PC-9 (cell line): ENCODE measurements around the gene PSMB1. TPM values are rescaled to one million over a fixed set of nuclear protein-coding genes. Genes with fewer than 3 reads are reported as not detected.

Experiments used
- BruUV-seq: library from RNA; stranded (reverse); fragments of 400-500 nt; replicated peaks from 2 replicates; lab custom pipeline; 2021; lab: Mats Ljungman, UMichigan
- CTCF ChIA-PET: fragments of 300-600 bp; sonication (Branson Sonifier 250); formaldehyde crosslinking; loops from one replicate; lab custom pipeline; 2022; ENCODE audit warnings: antibody characterized with exemption; lab: Charles Lee
- POLR2A ChIA-PET: fragments of 300-600 bp; sonication (Branson Sonifier 250); formaldehyde crosslinking; loops from one replicate; lab custom pipeline; 2022; ENCODE audit warnings: antibody characterized with exemption; ENCODE audit not compliant: unreplicated experiment; lab: Charles Lee
- DNase-seq, 2 experiments: peaks; one replicate each; pipeline versions ENCODE4 v3.0.0 to v3.0.0-alpha.2; 2015 to 2022; ENCODE audit warnings: mixed read lengths in 1 of 2
- H2AFZ ChIP-seq: fragments of 200-600 bp; sonication (generic); 2 replicates; pipeline ENCODE4 v1.8.1; 2017; ENCODE audit warnings: antibody characterized with exemption
- H3F3A ChIP-seq: fragments of 200-600 bp; sonication (generic); 2 replicates; pipeline ENCODE4 v1.8.1; 2017; ENCODE audit warnings: antibody characterized with exemption, mild to moderate bottlenecking, low read depth; ENCODE audit not compliant: insufficient read depth
- H3K27ac ChIP-seq: fragments of 200-600 bp; sonication (generic); 2 replicates; pipeline ENCODE4 v1.6.1; 2016; ENCODE audit warnings: mixed run types
- H3K27me3 ChIP-seq: fragments of 200-600 bp; sonication (generic); 2 replicates; pipeline ENCODE4 v1.6.1; 2016; ENCODE audit warnings: low read depth, mixed run types; ENCODE audit not compliant: insufficient read depth
- H3K36me3 ChIP-seq: fragments of 200-600 bp; sonication (generic); 2 replicates; pipeline ENCODE4 v1.6.1; 2016; ENCODE audit warnings: low read depth, mixed run types
- H3K4me1 ChIP-seq: fragments of 200-600 bp; sonication (generic); replicated peaks from 2 replicates; pipeline ENCODE4 v1.6.1; 2016; ENCODE audit warnings: mixed run types; ENCODE audit not compliant: insufficient read depth
- H3K4me2 ChIP-seq: fragments of 200-600 bp; sonication (generic); 2 replicates; pipeline ENCODE4 v1.6.1; 2017; ENCODE audit warnings: mixed run types
- H3K4me3 ChIP-seq: fragments of 200-600 bp; sonication (generic); 2 replicates; pipeline ENCODE4 v1.6.1; 2016; ENCODE audit warnings: mixed run types
- H3K79me2 ChIP-seq: fragments of 200-600 bp; sonication (generic); 2 replicates; pipeline ENCODE4 v1.6.1; 2017; ENCODE audit warnings: low read depth, mixed run types
- H3K9me2 ChIP-seq: fragments of 200-600 bp; sonication (generic); 2 replicates; pipeline ENCODE4 v1.8.1; 2017; ENCODE audit warnings: mild to moderate bottlenecking; ENCODE audit not compliant: insufficient read depth
- H3K9me3 ChIP-seq: fragments of 200-600 bp; sonication (generic); 2 replicates; pipeline ENCODE4 v1.8.1; 2016; ENCODE audit warnings: low read depth; ENCODE audit not compliant: insufficient read depth
- H4K20me1 ChIP-seq: fragments of 200-600 bp; sonication (generic); 2 replicates; pipeline ENCODE4 v1.8.1; 2017; ENCODE audit not compliant: insufficient read depth
- CTCF ChIP-seq: fragments of 200-600 bp; sonication (generic); conservative IDR thresholded peaks from 2 replicates; pipeline ENCODE4 v1.6.1; 2017; ENCODE audit warnings: mixed run types, antibody characterized with exemption, mild to moderate bottlenecking, moderate library complexity
- EZH2 ChIP-seq: fragments of 200-600 bp; sonication (generic); IDR thresholded peaks from 2 replicates; pipeline ENCODE4 v1.8.0; 2017; ENCODE audit warnings: antibody characterized with exemption, low read depth
- intact Hi-C: fragments of 100-400 bp; cut with micrococcal nuclease; formaldehyde crosslinking; loops from one replicate; pipeline ENCODE4 v1.10.0; 2022; ENCODE audit not compliant: unreplicated experiment
- total RNA-seq: library from RNA; stranded (reverse); gene quantifications from 2 replicates; pipeline ENCODE4 v1.2.3, GENCODE V29; 2021

PSMB1 gene
- total RNA-seq, 1 experiment from 2014 or later = 169 TPM

- POLR2A ChIA-PET = no interaction called here
- DNase-seq = peak in 1 of 2 experiments; percentile 53
- H3K36me3 ChIP-seq = peaks cover 9% of the 10 kb centered on the region
- intact Hi-C loops = loop anchor here (2.0 kb wide), 1 partner anchor 31 kb away; the partner anchor contains the start of gene PDCD2
- no peaks in the 10 kb centered on the region for H3K9me3 ChIP-seq
- H3K27me3 ChIP-seq = no peaks in the 10 kb centered on the region
- TF ChIP-seq EZH2 (no peak), CTCF (no peak)
- peaks cover 11% of the 10 kb centered on the region; the same call in 1 of the 2 replicates for H3F3A ChIP-seq
- peak overlapping the region; percentile 96 for H2AFZ ChIP-seq
- peaks cover 43% of the 10 kb centered on the region for H4K20me1 ChIP-seq
- peaks cover 37% of the 10 kb centered on the region for H3K4me1 ChIP-seq
- peaks cover 86% of the 10 kb centered on the region for H3K79me2 ChIP-seq
- peak overlapping the region; percentile 85 for H3K27ac ChIP-seq
- BruUV-seq = no TSS peak
- CTCF ChIA-PET = no interaction called here
- peak overlapping the region; percentile 95 for H3K4me2 ChIP-seq
- H3K9me2 ChIP-seq = no peaks in the 10 kb centered on the region
- H3K4me3 ChIP-seq = peak overlapping the region; percentile 93
Measured at GRCh38 chr6:170553534-170554012, 466 bp upstream of the PSMB1 start.

GRCh38 chr6:170545405-170545804 is 7.7 kb downstream of the PSMB1 start:
- no peaks in the 10 kb centered on the region for H3K27me3 ChIP-seq
- peaks cover 81% of the 10 kb centered on the region for H3K79me2 ChIP-seq
- BruUV-seq = no TSS peak
- ChIA-PET CTCF (no interaction called here), POLR2A (no interaction called here)
- H3K9me3 ChIP-seq = no peaks in the 10 kb centered on the region
- H4K20me1 ChIP-seq = peaks cover 99% of the 10 kb centered on the region
- no peak overlapping the region for H3K27ac ChIP-seq
- H3F3A ChIP-seq = peaks cover 10% of the 10 kb centered on the region; the same call in 1 of the 2 replicates
- 0 out of 2 replicates have a peak, but pooled peaks cover 8% of the 10 kb centered on the region for H3K4me1 ChIP-seq
- DNase-seq = no peak
- H3K36me3 ChIP-seq = peaks cover 68% of the 10 kb centered on the region
- no peak overlapping the region for H2AFZ ChIP-seq
- no peaks in the 10 kb centered on the region for H3K9me2 ChIP-seq
- intact Hi-C loops = no loop called here
- H3K4me3 ChIP-seq = no peak overlapping the region
- TF ChIP-seq EZH2 (no peak), CTCF (no peak)
- H3K4me2 ChIP-seq = no peak overlapping the region

GRCh38 chr6:170542031-170542719 is 10.9 kb downstream of the PSMB1 start:
- Histone ChIP-seq H3K4me3 (no peak overlapping the region), H4K20me1 (peaks cover 99% of the 10 kb centered on the region)
- intact Hi-C loops = no loop called here

More at GRCh38 chr6:170542031-170542719, 10.9 kb downstream of the PSMB1 start:
- H2AFZ ChIP-seq = no peak overlapping the region
- H3K9me3 ChIP-seq = no peaks in the 10 kb centered on the region
- no peak overlapping the region for H3K4me2 ChIP-seq
- TF ChIP-seq CTCF (no peak), EZH2 (no peak)
- BruUV-seq = no TSS peak
- no peaks in the 10 kb centered on the region for H3K4me1 ChIP-seq
- peaks cover 57% of the 10 kb centered on the region for H3K79me2 ChIP-seq
- H3K36me3 ChIP-seq = peaks cover 74% of the 10 kb centered on the region
- DNase-seq = no peak
- H3K27me3 ChIP-seq = no peaks in the 10 kb centered on the region
- POLR2A ChIA-PET = no interaction called here
- CTCF ChIA-PET = no interaction called here
- no peak overlapping the region for H3K27ac ChIP-seq
- H3K9me2 ChIP-seq = no peaks in the 10 kb centered on the region
- H3F3A ChIP-seq = peaks cover 4% of the 10 kb centered on the region
